IMR-90 (cell line): ENCODE data around the gene CLMP. TPM values are rescaled to one million over a fixed set of nuclear protein-coding genes. Genes with fewer than 3 reads are reported as not detected.

Experiments used
- ATAC-seq: fragments of 200-7000 bp; cut with Tn5 transposase; 2 replicates; pipeline ENCODE4 v1.9.1; 2020; ENCODE audit warnings: low read depth, mild to moderate bottlenecking, moderate library complexity
- BruUV-seq: library from RNA; stranded (reverse); fragments of 400-500 nt; replicated peaks from 2 replicates; lab custom pipeline; 2021; lab: Mats Ljungman, UMichigan
- CTCF ChIA-PET: fragments of 300-600 bp; formaldehyde crosslinking; extraction: SDS; loops from one replicate; lab custom pipeline; 2021; ENCODE audit warnings: antibody characterized with exemption; lab: Yijun Ruan, JAX
- POLR2A ChIA-PET: fragments of 300-600 bp; sonication (Branson Sonifier 250); formaldehyde crosslinking; loops from one replicate; lab custom pipeline; 2022; ENCODE audit warnings: antibody characterized with exemption; ENCODE audit not compliant: unreplicated experiment; lab: Charles Lee
- DNase-seq: peaks from one replicate; pipeline ENCODE4 v3.0.0; 2013
- H2AFZ ChIP-seq: replicated peaks from 2 replicates; pipeline ENCODE3; 2013; ENCODE audit warnings: low read length, mild to moderate bottlenecking; ENCODE audit not compliant: poor library complexity
- H2AK5ac ChIP-seq: 2 replicates; pipeline ENCODE4 v1.6.1; 2013; ENCODE audit warnings: low read depth, low read length, inconsistent platforms
- H2AK9ac ChIP-seq: replicated peaks from 2 replicates; pipeline ENCODE3; 2013; ENCODE audit warnings: mild to moderate bottlenecking, low read depth, low read length, moderate library complexity; ENCODE audit not compliant: poor library complexity
- H2BK120ac ChIP-seq: 2 replicates; pipeline ENCODE4 v1.6.1; 2013; ENCODE audit warnings: low read depth, low read length, inconsistent platforms
- H2BK15ac ChIP-seq: 3 replicates; pipeline ENCODE4 v1.6.1; 2013; ENCODE audit warnings: low read depth, low read length, inconsistent platforms
- H2BK20ac ChIP-seq: 2 replicates; pipeline ENCODE4 v1.6.1; 2013; ENCODE audit warnings: low read depth, mild to moderate bottlenecking, inconsistent platforms, low read length, moderate library complexity
- H2BK5ac ChIP-seq: 2 replicates; pipeline ENCODE4 v1.6.1; 2013; ENCODE audit warnings: mild to moderate bottlenecking, low read depth, low read length, inconsistent platforms; ENCODE audit not compliant: poor library complexity, severe bottlenecking
- H3K14ac ChIP-seq: replicated peaks from 2 replicates; pipeline ENCODE4 v1.6.1; 2013; ENCODE audit warnings: low read depth, low read length, inconsistent platforms
- H3K18ac ChIP-seq: 2 replicates; pipeline ENCODE4 v1.6.1; 2013; ENCODE audit warnings: low read depth, low read length, control low read depth
- H3K23ac ChIP-seq: 2 replicates; pipeline ENCODE4 v1.6.1; 2013; ENCODE audit warnings: low read depth, low read length, inconsistent platforms
- H3K27ac ChIP-seq: 2 replicates; pipeline ENCODE4 v1.5.1; 2013; ENCODE audit warnings: mild to moderate bottlenecking, control low read depth, low read length; ENCODE audit not compliant: insufficient read depth
- H3K27me3 ChIP-seq: 2 replicates; pipeline ENCODE4 v1.6.1; 2013; ENCODE audit warnings: low read length; ENCODE audit not compliant: control insufficient read depth, insufficient read depth
- H3K36me3 ChIP-seq: 2 replicates; pipeline ENCODE4 v1.6.1; 2013; ENCODE audit warnings: low read length, mixed read lengths; ENCODE audit not compliant: control insufficient read depth, insufficient read depth
- H3K4ac ChIP-seq: 2 replicates; pipeline ENCODE4 v1.6.1; 2013; ENCODE audit warnings: low read depth, low read length, inconsistent platforms
- H3K4me1 ChIP-seq: 2 replicates; pipeline ENCODE4 v1.6.1; 2013; ENCODE audit warnings: low read length, mixed read lengths; ENCODE audit not compliant: control insufficient read depth, insufficient read depth
- H3K4me2 ChIP-seq: 2 replicates; pipeline ENCODE4 v1.6.1; 2013; ENCODE audit warnings: low read depth, mild to moderate bottlenecking, control low read depth, low read length, moderate library complexity
- H3K4me3 ChIP-seq: 2 replicates; pipeline ENCODE4 v1.5.1; 2013; ENCODE audit warnings: low read depth, mild to moderate bottlenecking, control low read depth, low read length, moderate library complexity; ENCODE audit not compliant: insufficient read depth
- H3K56ac ChIP-seq: 2 replicates; pipeline ENCODE4 v1.6.1; 2013; ENCODE audit warnings: low read length, inconsistent platforms; ENCODE audit not compliant: insufficient read depth; ENCODE audit errors: extremely low read depth
- H3K79me1 ChIP-seq, 2 experiments: 2 replicates each; pipeline ENCODE4 v1.6.1; 2013; ENCODE audit warnings: low read length in 2 of 2, inconsistent platforms in 1 of 2, low read depth in 1 of 2
- H3K9ac ChIP-seq: 2 replicates; pipeline ENCODE4 v1.6.1; 2013; ENCODE audit warnings: low read depth, low read length, control low read depth
- H3K9me1 ChIP-seq: 2 replicates; pipeline ENCODE4 v1.6.1; 2013; ENCODE audit warnings: low read length, inconsistent platforms; ENCODE audit not compliant: insufficient read depth
- H3K9me3 ChIP-seq: 2 replicates; pipeline ENCODE4 v1.6.1; 2013; ENCODE audit warnings: low read length; ENCODE audit not compliant: control insufficient read depth, insufficient read depth
- H4K20me1 ChIP-seq: 2 replicates; pipeline ENCODE4 v1.6.1; 2013; ENCODE audit warnings: low read length, inconsistent platforms; ENCODE audit not compliant: insufficient read depth
- H4K5ac ChIP-seq: 2 replicates; pipeline ENCODE4 v1.6.1; 2013; ENCODE audit warnings: mild to moderate bottlenecking, low read depth, low read length, control low read depth
- H4K8ac ChIP-seq, 2 experiments: 2 replicates each; pipeline ENCODE4 v1.6.1; 2013; ENCODE audit warnings: low read depth in 2 of 2, low read length in 2 of 2, control low read depth in 1 of 2, inconsistent platforms in 1 of 2
- H4K91ac ChIP-seq: 2 replicates; pipeline ENCODE4 v1.6.1; 2013; ENCODE audit warnings: low read depth, low read length, inconsistent platforms; ENCODE audit not compliant: insufficient read depth
- CEBPB ChIP-seq: IDR thresholded peaks from 2 replicates; pipeline ENCODE4 v1.6.1; 2012; ENCODE audit warnings: low read depth, low read length, improper control_type of control experiment
- POLR2A ChIP-seq: IDR thresholded peaks from 2 replicates; pipeline ENCODE4 v1.6.1; 2012; ENCODE audit warnings: mild to moderate bottlenecking, low read depth, low read length
- WGBS, 2 experiments: methylation state at CpG; one replicate each; pipeline versions ENCODE4 v1.1.5 to v1.1.7; 2013; ENCODE audit warnings: missing lambda C conversion rate in 2 of 2; ENCODE audit not compliant: insufficient read length in 1 of 2; ENCODE audit errors: extremely low coverage in 2 of 2; 5-methylcytosine and 5-hydroxymethylcytosine counted together
- dilution Hi-C: fragments of 300-500 bp; cut with HindIII; formaldehyde crosslinking; loops from one replicate; pipeline ENCODE4 v1.14.3; 2018; ENCODE audit warnings: low sequenced_read_pairs; ENCODE audit not compliant: unreplicated experiment
- in situ Hi-C: fragments of 300-500 bp; cut with MboI; formaldehyde crosslinking; loops from 3 replicates; pipeline ENCODE4 v1.14.3; 2019; ENCODE audit warnings: low sequenced_read_pairs, inconsistent platforms, mixed read lengths
- intact Hi-C: fragments of 100-400 bp; cut with micrococcal nuclease; formaldehyde crosslinking; loops from 2 replicates; pipeline ENCODE4 v1.10.0; 2022
- polyA plus RNA-seq, 3 experiments: library from polyadenylated mRNA; depleted of rRNA; stranded (reverse); fragments of >200 nt; gene quantifications; 2 replicates each; pipeline ENCODE4 v1.2.3, GENCODE V29; 2012; ENCODE audit warnings: low replicate concordance in 1 of 3
- total RNA-seq: library from RNA; depleted of rRNA; stranded (reverse); fragments of >200 nt; gene quantifications from 2 replicates; pipeline ENCODE4 v1.2.3, GENCODE V29; 2012

The CLMP gene
- total and polyA plus RNA-seq, 2 of the 4 experiments (the other 2 are of a cell fraction): 54.7 to 95.7 TPM

- Histone ChIP-seq H2AK5ac (no peak overlapping the region), H3K18ac (no peak overlapping the region), H2BK15ac (no peak overlapping the region), H3K4me2 (no peak overlapping the region), H2AK9ac (no peak overlapping the region), H4K91ac (no peak overlapping the region), H3K9me3 (no peaks in the 10 kb centered on the region), H3K27me3 (no peaks in the 10 kb centered on the region), H3K23ac (no peak overlapping the region), H3K4ac (no peak overlapping the region), H3K4me3 (no peak overlapping the region), H3K14ac (no peak overlapping the region), H2BK5ac (no peak overlapping the region), H2BK20ac (no peak overlapping the region), H2AFZ (no peak overlapping the region), H2BK120ac (no peak overlapping the region), H3K56ac (no peak overlapping the region), H3K9me1 (peaks cover 6% of the 10 kb centered on the region; the same call in 1 of the 2 replicates), H4K5ac (no peak overlapping the region), H3K36me3 (peaks cover 54% of the 10 kb centered on the region), H3K79me1 (peaks cover 25 to 36% of the 10 kb centered on the region in 2 experiments; a peak in 3 of 4 replicates), H4K8ac (no peak overlapping the region), H3K9ac (no peak overlapping the region), H3K27ac (no peak overlapping the region), H4K20me1 (peaks cover 73% of the 10 kb centered on the region), H3K4me1 (no peaks in the 10 kb centered on the region; the same call in 1 of the 2 replicates)
- intact Hi-C loops (no loop called here), in situ Hi-C loops (no loop called here), dilution Hi-C loops (no loop called here)
- no peak for TF ChIP-seq CEBPB
- TF ChIP-seq POLR2A: peak; percentile 22
- DNase-seq (no peak), ATAC-seq (no peak)
- BruUV-seq: no TSS peak
- ChIA-PET POLR2A (interaction anchor here (0.6 to 0.7 kb wide), 2 partner anchors 477 to 1393 kb away, joined by 3 to 12 read pairs; no protein-coding TSS in a partner anchor), CTCF (interaction anchor here (0.6 to 0.7 kb wide), 2 partner anchors 398 to 691 kb away, joined by 3 to 4 read pairs; no protein-coding TSS in a partner anchor)
- no CpG with 5 or more reads among the region's 6 CpGs for WGBS, 2 experiments
These were observed 139.7 kb downstream of the CLMP start for GRCh38 chr11:123055191-123055901.
